ENCODE measurements around the gene NUP160.
"Not testable (repeated sequence)": the region's sequence is repeated elsewhere in the genome, so short reads cannot be mapped to it uniquely, and the experiment has no call there.

Gene NUP160, protein sequence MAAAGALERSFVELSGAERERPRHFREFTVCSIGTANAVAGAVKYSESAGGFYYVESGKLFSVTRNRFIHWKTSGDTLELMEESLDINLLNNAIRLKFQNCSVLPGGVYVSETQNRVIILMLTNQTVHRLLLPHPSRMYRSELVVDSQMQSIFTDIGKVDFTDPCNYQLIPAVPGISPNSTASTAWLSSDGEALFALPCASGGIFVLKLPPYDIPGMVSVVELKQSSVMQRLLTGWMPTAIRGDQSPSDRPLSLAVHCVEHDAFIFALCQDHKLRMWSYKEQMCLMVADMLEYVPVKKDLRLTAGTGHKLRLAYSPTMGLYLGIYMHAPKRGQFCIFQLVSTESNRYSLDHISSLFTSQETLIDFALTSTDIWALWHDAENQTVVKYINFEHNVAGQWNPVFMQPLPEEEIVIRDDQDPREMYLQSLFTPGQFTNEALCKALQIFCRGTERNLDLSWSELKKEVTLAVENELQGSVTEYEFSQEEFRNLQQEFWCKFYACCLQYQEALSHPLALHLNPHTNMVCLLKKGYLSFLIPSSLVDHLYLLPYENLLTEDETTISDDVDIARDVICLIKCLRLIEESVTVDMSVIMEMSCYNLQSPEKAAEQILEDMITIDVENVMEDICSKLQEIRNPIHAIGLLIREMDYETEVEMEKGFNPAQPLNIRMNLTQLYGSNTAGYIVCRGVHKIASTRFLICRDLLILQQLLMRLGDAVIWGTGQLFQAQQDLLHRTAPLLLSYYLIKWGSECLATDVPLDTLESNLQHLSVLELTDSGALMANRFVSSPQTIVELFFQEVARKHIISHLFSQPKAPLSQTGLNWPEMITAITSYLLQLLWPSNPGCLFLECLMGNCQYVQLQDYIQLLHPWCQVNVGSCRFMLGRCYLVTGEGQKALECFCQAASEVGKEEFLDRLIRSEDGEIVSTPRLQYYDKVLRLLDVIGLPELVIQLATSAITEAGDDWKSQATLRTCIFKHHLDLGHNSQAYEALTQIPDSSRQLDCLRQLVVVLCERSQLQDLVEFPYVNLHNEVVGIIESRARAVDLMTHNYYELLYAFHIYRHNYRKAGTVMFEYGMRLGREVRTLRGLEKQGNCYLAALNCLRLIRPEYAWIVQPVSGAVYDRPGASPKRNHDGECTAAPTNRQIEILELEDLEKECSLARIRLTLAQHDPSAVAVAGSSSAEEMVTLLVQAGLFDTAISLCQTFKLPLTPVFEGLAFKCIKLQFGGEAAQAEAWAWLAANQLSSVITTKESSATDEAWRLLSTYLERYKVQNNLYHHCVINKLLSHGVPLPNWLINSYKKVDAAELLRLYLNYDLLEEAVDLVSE (N-terminal part only)

DNA sequence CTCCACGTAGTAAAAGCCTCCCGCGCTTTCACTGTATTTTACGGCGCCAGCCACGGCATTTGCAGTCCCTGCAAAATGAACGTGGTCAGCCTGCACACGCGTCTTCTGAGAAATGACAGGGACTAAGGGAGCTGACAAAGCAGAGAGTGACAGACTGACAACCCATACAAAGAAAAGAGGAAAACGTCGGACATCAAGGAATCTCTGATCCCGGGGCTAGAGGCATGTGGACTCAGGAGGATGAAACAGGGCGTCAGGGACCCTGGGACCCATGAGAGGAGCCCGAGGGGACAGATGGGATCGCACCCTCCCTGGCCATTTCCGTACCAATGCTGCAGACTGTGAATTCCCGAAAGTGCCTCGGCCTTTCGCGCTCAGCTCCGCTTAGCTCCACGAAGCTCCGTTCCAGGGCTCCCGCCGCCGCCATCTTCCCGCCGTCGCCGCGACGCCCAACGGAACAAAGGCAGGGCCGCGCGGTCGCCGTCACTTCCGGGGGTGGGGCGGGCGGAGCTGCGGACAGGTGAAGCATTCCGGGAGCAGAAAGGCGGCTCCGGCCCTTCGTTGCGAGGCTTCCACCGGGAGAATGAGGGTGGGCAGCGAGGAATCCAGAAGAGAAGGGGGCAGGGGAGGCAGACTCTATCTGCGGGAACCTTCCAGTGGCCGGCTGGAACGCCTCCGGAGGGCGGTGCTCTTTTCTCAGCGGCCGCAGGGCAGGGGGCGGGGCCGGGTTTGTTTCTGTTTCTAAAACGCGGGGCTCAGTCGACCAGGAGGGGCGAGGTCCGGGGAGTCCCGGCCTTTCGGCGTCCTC is at the start of gene NUP160:
NUP160 (minus strand) TSS at position 459 of the 808 bp plus-strand sequence; CDS start at position 427, 32 bp downstream.
- peak; percentile 85 for DNase-seq (ENCODE audit: low read depth in 1 of 2, low spot score in 1 of 2)
- in situ Hi-C loops (cut with HindIII; ENCODE audit: low pct_unique_long_range_greater_than_20kb, low sequenced_read_pairs) = no loop called here
- TF ChIP-seq JUND (IDR thresholded peaks at IDR 0.05; ENCODE audit: low read depth) = no peak

DNA sequence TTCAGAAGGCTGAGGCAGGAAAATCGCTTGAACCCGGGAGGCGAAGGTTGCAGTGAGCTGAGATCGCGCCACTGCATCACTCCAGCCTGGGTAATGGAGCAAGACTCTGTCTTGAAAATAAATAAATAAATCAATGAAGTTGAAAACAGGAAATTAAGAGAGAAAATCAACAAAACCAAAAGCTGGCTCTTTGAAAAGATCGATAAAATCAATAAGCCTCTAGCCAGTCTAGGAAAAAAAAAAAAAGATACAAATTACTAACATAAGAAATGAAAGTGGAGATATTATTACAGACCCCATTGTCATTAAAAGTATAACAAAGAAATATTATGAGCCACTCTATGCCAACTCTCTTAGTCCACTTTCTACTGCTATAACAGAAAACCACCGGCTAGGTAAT is 48.0 kb upstream of the NUP160 start:
- in situ Hi-C loops (cut with HindIII; ENCODE audit: low pct_unique_long_range_greater_than_20kb, low sequenced_read_pairs) = no loop called here
- no peak for TF ChIP-seq JUND (IDR thresholded peaks at IDR 0.05; ENCODE audit: low read depth)
- DNase-seq (ENCODE audit: low read depth in 1 of 2, low spot score in 1 of 2) = no peak

DNA sequence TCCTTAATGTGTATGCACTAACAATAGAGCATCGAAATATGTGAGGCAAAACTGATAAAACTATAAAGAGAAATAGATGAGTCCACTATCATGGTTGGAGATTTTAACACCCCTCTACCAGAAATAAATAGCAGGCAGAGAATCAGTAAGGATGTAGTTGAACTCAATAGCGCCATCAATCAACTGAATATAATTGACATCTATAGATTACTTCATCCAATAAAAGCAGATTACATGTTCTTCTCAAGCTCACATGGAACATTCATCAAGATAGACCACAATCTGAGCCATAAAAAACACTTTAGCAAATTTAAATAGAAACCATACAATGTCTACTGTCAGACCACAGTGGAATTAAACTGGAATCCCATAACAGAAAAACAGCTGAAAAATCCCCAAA is 46.9 kb upstream of the NUP160 start:
- no peak for DNase-seq (ENCODE audit: low read depth in 1 of 2, low spot score in 1 of 2)
- TF ChIP-seq JUND (IDR thresholded peaks at IDR 0.05; ENCODE audit: low read depth) = no peak
- in situ Hi-C loops (cut with HindIII; ENCODE audit: low pct_unique_long_range_greater_than_20kb, low sequenced_read_pairs) = no loop called here

DNA sequence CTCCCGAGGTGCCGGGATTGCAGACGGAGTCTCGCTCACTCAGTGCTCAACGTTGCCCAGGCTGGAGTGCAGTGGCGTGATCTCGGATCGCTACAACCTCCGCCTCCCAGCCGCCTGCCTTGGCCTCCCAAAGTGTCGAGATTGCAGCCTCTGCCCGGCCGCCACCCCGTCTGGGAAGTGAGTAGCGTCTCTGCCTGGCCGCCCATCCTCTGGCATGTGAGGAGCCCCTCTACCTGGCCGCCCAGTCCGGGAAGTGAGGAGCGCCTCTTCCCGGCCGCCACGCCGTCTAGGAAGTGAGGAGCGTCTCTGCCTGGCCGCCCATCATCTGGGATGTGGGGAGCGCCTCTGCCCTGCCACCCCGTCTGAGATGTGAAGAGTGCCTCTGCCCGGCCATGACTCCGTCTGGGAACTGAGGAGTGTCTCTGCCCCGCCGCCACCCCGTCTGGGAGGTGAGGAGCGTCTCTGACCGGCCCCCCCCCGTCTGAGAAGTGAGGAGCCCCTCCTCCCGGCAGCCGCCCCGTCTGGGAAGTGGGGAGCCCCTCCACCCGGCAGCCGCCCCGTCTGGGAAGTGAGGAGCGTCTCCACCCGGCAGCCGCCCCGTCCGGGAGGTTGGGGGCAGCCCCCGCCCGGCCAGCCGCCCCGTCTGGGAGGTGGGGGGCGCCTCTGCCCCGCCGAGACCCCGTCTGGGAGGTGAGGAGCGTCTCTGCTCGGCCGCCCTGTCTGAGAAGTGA is 44.6 kb upstream of the NUP160 start:
- in situ Hi-C loops (cut with HindIII; ENCODE audit: low pct_unique_long_range_greater_than_20kb, low sequenced_read_pairs); DNase-seq (ENCODE audit: low read depth in 1 of 2, low spot score in 1 of 2): not testable (repeated sequence)

DNA sequence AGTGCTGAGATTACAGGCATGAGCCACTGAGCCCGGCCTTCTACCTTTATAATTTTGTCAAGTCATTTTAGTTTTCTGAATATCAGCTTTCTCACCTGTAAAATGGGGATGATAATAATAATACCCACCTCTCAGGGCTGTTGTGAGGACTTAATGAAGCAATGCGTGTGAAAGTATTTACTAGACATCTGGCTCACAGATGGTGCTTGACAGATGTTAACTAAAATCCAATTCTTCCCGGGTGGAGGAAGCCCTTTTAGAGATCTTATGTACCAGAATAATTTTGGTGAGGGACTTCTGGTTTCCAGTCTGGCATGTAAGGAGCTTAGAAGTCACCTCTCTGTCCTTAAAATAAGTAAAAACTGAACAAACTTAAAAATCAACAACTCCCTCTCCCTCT is 43.7 kb upstream of the NUP160 start:
- DNase-seq (ENCODE audit: low read depth in 1 of 2, low spot score in 1 of 2) = no peak
- TF ChIP-seq JUND (IDR thresholded peaks at IDR 0.05; ENCODE audit: low read depth) = no peak
- in situ Hi-C loops (cut with HindIII; ENCODE audit: low pct_unique_long_range_greater_than_20kb, low sequenced_read_pairs) = no loop called here

DNA sequence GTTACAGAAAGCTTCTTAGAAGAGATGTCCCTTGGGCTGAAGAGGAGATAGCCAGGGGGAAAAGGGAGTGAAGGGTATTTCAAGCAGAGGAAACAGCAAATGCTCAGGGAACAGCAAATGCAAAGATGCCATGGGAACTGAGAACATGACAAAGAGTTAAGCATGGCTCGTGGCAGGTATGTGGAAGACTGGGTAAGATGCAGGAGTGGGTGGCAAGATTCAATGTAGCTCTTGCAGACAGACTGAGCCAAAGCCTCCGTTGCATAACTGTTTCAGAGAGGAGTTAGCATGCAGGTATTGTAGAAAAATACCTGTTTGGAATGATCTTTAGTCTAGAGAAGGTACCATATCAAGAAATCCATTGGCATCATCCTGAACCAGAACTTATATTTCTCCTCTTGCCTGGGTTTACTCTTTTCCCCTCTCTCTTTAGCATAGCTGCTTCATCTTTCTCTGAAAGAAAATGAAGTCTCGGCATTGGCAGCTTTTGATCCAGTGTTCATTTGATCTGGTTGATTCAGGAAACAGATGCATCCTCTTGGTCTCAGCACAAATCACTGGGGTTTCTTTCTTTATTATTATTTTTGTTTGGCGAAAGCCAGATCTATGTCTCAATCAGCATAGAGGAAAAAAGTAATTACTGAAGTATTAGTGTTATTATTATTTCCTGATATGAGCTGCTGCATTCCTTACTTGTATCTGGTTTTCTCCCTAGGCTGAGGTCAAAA is 41.7 kb upstream of the NUP160 start:
- no peak for TF ChIP-seq JUND (IDR thresholded peaks at IDR 0.05; ENCODE audit: low read depth)
- in situ Hi-C loops (cut with HindIII; ENCODE audit: low pct_unique_long_range_greater_than_20kb, low sequenced_read_pairs) = no loop called here
- no peak for DNase-seq (ENCODE audit: low read depth in 1 of 2, low spot score in 1 of 2)

DNA sequence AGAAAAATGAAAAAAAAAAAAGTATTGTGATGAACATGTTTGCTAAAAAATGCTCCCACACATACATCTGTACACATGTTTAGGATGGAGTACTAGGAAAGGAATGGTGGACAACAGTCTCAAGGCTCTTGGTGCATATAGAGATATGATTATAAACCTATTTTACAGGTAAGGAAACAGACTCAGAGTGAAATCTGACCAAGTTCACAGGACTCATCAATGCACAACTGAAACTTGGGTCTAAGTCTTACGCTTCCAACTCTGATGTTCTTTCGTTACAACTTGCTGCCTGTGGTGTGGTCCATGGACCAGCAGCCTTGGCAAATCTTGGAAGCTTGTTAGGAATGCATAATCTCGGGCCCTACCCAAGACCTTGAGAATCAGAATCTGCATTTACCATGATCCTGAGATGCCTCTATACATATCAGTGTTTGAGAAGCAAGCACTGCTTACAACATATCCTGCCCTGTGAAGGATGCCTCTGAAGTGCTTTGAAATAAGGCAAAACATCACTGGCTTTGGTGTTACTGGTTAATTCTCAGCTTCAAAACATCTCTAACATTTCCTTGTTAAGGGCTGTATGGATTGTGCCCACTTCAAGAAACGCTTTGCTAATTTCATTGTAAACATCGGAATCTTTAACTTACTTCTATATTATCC is 39.9 kb upstream of the NUP160 start:
- DNase-seq (ENCODE audit: low read depth in 1 of 2, low spot score in 1 of 2) = no peak
- in situ Hi-C loops (cut with HindIII; ENCODE audit: low pct_unique_long_range_greater_than_20kb, low sequenced_read_pairs) = no loop called here

DNA sequence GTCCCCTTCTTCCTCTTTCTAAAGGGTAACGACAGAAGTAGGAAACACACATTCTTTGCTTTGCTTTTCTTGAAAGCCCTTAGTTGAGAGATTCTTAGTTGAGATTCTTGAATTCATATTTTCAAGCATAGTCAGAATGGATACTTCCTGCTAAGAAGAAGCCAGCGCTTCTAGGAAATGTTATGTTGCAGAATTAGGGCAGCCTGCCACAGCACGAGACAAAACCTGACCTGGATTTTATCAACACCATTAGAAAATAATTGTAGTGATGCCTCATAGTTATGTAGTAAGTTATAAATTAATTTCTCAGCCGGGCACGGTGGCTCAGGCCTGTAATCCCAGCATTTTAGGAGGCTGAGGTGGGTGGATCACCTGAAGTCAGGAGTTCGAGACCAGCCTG is 37.9 kb upstream of the NUP160 start:
- in situ Hi-C loops (cut with HindIII; ENCODE audit: low pct_unique_long_range_greater_than_20kb, low sequenced_read_pairs) = no loop called here
- no peak for DNase-seq (ENCODE audit: low read depth in 1 of 2, low spot score in 1 of 2)

More for the DNA sequence above, 39.9 kb upstream of the NUP160 start:
- no peak for TF ChIP-seq JUND (IDR thresholded peaks at IDR 0.05; ENCODE audit: low read depth)

DNA sequence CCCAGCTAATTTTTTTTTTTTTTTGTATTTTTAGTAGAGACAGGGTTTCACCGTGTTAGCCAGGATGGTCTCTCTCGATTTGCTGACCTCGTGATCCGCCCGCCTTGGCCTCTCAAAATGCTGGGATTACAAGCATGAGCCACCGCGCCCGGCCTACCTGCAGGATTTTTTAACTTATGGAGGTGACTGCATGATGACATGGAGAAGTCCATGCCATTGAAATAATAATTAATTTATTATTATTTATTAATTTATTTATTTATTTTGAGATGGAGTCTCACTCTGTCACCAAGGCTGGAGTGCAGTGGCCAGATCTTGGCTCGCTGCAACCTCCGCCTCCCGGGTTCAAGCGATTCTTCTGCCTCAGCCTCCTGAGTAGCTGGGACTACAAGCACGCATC is 34.3 kb upstream of the NUP160 start:
- in situ Hi-C loops (cut with HindIII; ENCODE audit: low pct_unique_long_range_greater_than_20kb, low sequenced_read_pairs); DNase-seq (ENCODE audit: low read depth in 1 of 2, low spot score in 1 of 2): not testable (repeated sequence)

More for the DNA sequence above, 37.9 kb upstream of the NUP160 start:
- TF ChIP-seq JUND (IDR thresholded peaks at IDR 0.05; ENCODE audit: low read depth) = no peak

DNA sequence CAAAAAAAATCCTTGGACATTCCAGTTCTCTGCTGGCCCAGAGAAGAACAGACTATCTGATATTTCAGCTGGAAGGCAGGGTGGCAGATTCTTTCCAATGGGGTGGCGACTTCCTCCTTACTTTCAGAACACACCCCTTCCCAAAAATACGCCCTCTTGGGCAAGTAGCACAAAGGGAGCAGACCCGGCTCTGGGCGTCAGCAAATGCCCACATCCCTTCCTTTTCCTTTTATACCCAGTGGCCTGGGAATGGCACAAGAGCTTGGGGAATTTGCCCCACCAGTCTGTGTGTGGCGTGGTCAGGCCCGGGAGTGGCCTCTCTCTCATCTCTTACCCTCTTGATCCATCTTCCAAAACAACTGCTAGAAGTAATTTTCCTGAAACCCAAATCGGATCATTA is 33.0 kb upstream of the NUP160 start:
- TF ChIP-seq JUND (IDR thresholded peaks at IDR 0.05; ENCODE audit: low read depth) = no peak
- DNase-seq (ENCODE audit: low read depth in 1 of 2, low spot score in 1 of 2) = no peak
- in situ Hi-C loops (cut with HindIII; ENCODE audit: low pct_unique_long_range_greater_than_20kb, low sequenced_read_pairs) = no loop called here
